Liver (tissue), 3 donors: ENCODE measurements around the gene RFFL.

Source experiments
- ATF3 ChIP-seq: IDR thresholded peaks from 2 replicates; pipeline ENCODE4 v1.6.1; 2016; ENCODE audit warnings: antibody characterized with exemption
- GABPA ChIP-seq, 2 donors: IDR thresholded peaks in 1 of 2; conservative IDR thresholded peaks in 1 of 2; 2 replicates each; pipeline ENCODE4 v1.6.1; 2016; ENCODE audit warnings: antibody characterized with exemption in 2 of 2, mild to moderate bottlenecking in 1 of 2, moderate library complexity in 1 of 2
- JUND ChIP-seq, 2 donors: IDR thresholded peaks; 2 replicates each; pipeline ENCODE4 v1.6.1; 2016; ENCODE audit warnings: antibody characterized with exemption in 2 of 2
- RAD21 ChIP-seq, 2 donors: IDR thresholded peaks; 2 replicates each; pipeline ENCODE4 v1.6.1; 2016; ENCODE audit warnings: antibody characterized with exemption in 2 of 2, mild to moderate bottlenecking in 2 of 2
- REST ChIP-seq: IDR thresholded peaks from 2 replicates; pipeline ENCODE4 v1.6.1; 2016; ENCODE audit warnings: antibody characterized with exemption, mild to moderate bottlenecking
- TF ChIP-seq, protein P1 (sequence below): fragments of 150-350 bp; IDR thresholded peaks from 2 replicates; pipeline ENCODE4 v1.5.1; 2017; ENCODE audit warnings: improper control_type of control experiment, low read depth, low read length; ENCODE audit not compliant: missing input control
- TF ChIP-seq, protein P2 (sequence below): IDR thresholded peaks from 2 replicates; pipeline ENCODE4 v1.6.1; 2016; ENCODE audit warnings: antibody characterized with exemption
- donor health status: healthy.
- donor health status: healthy.

GRCh38 chr17:35018814-35019213, 44.7 kb downstream of the RFFL start:
- TF ChIP-seq, protein P1, sequence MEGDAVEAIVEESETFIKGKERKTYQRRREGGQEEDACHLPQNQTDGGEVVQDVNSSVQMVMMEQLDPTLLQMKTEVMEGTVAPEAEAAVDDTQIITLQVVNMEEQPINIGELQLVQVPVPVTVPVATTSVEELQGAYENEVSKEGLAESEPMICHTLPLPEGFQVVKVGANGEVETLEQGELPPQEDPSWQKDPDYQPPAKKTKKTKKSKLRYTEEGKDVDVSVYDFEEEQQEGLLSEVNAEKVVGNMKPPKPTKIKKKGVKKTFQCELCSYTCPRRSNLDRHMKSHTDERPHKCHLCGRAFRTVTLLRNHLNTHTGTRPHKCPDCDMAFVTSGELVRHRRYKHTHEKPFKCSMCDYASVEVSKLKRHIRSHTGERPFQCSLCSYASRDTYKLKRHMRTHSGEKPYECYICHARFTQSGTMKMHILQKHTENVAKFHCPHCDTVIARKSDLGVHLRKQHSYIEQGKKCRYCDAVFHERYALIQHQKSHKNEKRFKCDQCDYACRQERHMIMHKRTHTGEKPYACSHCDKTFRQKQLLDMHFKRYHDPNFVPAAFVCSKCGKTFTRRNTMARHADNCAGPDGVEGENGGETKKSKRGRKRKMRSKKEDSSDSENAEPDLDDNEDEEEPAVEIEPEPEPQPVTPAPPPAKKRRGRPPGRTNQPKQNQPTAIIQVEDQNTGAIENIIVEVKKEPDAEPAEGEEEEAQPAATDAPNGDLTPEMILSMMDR, result no peak
- TF ChIP-seq, protein P2, sequence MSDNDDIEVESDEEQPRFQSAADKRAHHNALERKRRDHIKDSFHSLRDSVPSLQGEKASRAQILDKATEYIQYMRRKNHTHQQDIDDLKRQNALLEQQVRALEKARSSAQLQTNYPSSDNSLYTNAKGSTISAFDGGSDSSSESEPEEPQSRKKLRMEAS, result no peak
- no peak for TF ChIP-seq REST
- no peak for TF ChIP-seq GABPA (IDR thresholded peaks at IDR 0.05 in 1 of 2, conservative IDR thresholded peaks at IDR 0.05 in 1 of 2)
- TF ChIP-seq ATF3, result no peak
- TF ChIP-seq JUND (IDR thresholded peaks at IDR 0.05), result no peak
- no peak for TF ChIP-seq RAD21 (IDR thresholded peaks at IDR 0.05)
